Calu3 (cell line): ENCODE measurements around the gene RMND1. TPM values are rescaled to one million over a fixed set of nuclear protein-coding genes. Genes with fewer than 3 reads are reported as not detected.

Experiments
- BruUV-seq: library from RNA; stranded (reverse); fragments of 400-500 nt; replicated peaks from 2 replicates; lab custom pipeline; 2021; lab: Mats Ljungman, UMichigan
- CTCF ChIA-PET: fragments of 300-600 bp; sonication (Branson Sonifier 250); formaldehyde crosslinking; loops from one replicate; lab custom pipeline; 2022; ENCODE audit warnings: antibody characterized with exemption; lab: Charles Lee
- DNase-seq: peaks from one replicate; pipeline ENCODE4 v3.0.0; 2022
- H3K27ac Mint-ChIP-seq: one replicate; pipeline ENCODE4 v1.8.0; 2022; ENCODE audit warnings: mixed read lengths; ENCODE audit not compliant: unreplicated experiment
- H3K27me3 Mint-ChIP-seq: one replicate; pipeline ENCODE4 v1.8.0; 2022; ENCODE audit warnings: mixed read lengths; ENCODE audit not compliant: unreplicated experiment
- H3K36me3 Mint-ChIP-seq: one replicate; pipeline ENCODE4 v1.8.0; 2022; ENCODE audit warnings: mild to moderate bottlenecking, moderate library complexity, mixed read lengths; ENCODE audit not compliant: insufficient read depth, unreplicated experiment
- H3K4me1 Mint-ChIP-seq: one replicate; pipeline ENCODE4 v1.8.0; 2022; ENCODE audit warnings: mild to moderate bottlenecking, low read depth, mixed read lengths; ENCODE audit not compliant: unreplicated experiment
- H3K4me3 Mint-ChIP-seq: one replicate; pipeline ENCODE4 v1.8.0; 2022; ENCODE audit warnings: mild to moderate bottlenecking, low read depth, moderate library complexity, mixed read lengths; ENCODE audit not compliant: unreplicated experiment
- H3K9me3 Mint-ChIP-seq: one replicate; pipeline ENCODE4 v1.8.0; 2022; ENCODE audit warnings: low read depth, mixed read lengths; ENCODE audit not compliant: unreplicated experiment
- intact Hi-C: fragments of 100-400 bp; cut with micrococcal nuclease; formaldehyde crosslinking; loops from one replicate; pipeline ENCODE4 v1.10.0; 2022; ENCODE audit not compliant: unreplicated experiment
- total RNA-seq: library from RNA; stranded (reverse); gene quantifications from 2 replicates; pipeline ENCODE4 v1.2.3, GENCODE V29; 2022
- TF ChIP-seq, protein P1 (sequence below): fragments of 200-600 bp; IDR thresholded peaks from one replicate; pipeline ENCODE4 v1.8.0; 2022; ENCODE audit warnings: antibody characterized with exemption; ENCODE audit not compliant: unreplicated experiment

RMND1 gene
- total RNA-seq, 1 experiment from 2014 or later: 13.2 TPM

DNA sequence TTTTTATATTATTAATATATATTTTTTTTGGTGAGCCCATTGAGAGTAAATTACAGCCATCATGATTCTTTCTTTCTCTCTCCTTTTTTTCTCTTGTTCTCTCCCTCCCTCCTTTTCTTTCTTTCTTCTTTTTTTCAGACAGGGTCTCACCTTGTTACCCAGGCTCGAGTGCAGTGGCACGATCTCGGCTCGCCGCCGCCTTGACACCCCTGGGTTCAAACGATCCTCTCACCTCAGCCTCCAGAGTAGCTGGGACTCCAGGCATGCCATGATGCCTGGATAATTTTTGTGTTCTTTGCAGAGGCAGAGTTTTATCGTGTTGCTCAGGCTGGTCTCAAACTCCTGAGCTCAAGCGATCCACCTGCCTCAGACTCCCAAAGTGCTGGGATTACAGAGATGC, 43.5 kb upstream of the RMND1 start:
- TF ChIP-seq, protein P1, sequence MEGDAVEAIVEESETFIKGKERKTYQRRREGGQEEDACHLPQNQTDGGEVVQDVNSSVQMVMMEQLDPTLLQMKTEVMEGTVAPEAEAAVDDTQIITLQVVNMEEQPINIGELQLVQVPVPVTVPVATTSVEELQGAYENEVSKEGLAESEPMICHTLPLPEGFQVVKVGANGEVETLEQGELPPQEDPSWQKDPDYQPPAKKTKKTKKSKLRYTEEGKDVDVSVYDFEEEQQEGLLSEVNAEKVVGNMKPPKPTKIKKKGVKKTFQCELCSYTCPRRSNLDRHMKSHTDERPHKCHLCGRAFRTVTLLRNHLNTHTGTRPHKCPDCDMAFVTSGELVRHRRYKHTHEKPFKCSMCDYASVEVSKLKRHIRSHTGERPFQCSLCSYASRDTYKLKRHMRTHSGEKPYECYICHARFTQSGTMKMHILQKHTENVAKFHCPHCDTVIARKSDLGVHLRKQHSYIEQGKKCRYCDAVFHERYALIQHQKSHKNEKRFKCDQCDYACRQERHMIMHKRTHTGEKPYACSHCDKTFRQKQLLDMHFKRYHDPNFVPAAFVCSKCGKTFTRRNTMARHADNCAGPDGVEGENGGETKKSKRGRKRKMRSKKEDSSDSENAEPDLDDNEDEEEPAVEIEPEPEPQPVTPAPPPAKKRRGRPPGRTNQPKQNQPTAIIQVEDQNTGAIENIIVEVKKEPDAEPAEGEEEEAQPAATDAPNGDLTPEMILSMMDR: no peak
- H3K36me3 Mint-ChIP-seq: peaks cover 12% of the 10 kb centered on the region
- H3K4me3 Mint-ChIP-seq: peak overlapping the region; percentile 77
- H3K27me3 Mint-ChIP-seq: no peaks in the 10 kb centered on the region
- H3K27ac Mint-ChIP-seq: no peak overlapping the region
- H3K4me1 Mint-ChIP-seq: peaks cover 12% of the 10 kb centered on the region
- CTCF ChIA-PET: no interaction called here
- no TSS peak for BruUV-seq
- no peaks in the 10 kb centered on the region for H3K9me3 Mint-ChIP-seq
- DNase-seq: no peak
- intact Hi-C loops: no loop called here

- no TSS peak for BruUV-seq
- no peaks in the 10 kb centered on the region for H3K27me3 Mint-ChIP-seq
- TF ChIP-seq, protein P1: no peak
Measured at GRCh38 chr6:151494936-151495320, 43.0 kb upstream of the RMND1 start.

GRCh38 chr6:151494235-151494935, 42.5 kb upstream of the RMND1 start:
- no peak overlapping the region for H3K27ac Mint-ChIP-seq
- TF ChIP-seq, protein P1: no peak
- DNase-seq: peak; percentile 10
- H3K36me3 Mint-ChIP-seq: peaks cover 12% of the 10 kb centered on the region
- CTCF ChIA-PET: no interaction called here
- peak overlapping the region; percentile 77 for H3K4me3 Mint-ChIP-seq
- H3K9me3 Mint-ChIP-seq: no peaks in the 10 kb centered on the region
- BruUV-seq: no TSS peak
- H3K27me3 Mint-ChIP-seq: no peaks in the 10 kb centered on the region
- H3K4me1 Mint-ChIP-seq: peaks cover 12% of the 10 kb centered on the region
- intact Hi-C loops: no loop called here

More at GRCh38 chr6:151494936-151495320, 43.0 kb upstream of the RMND1 start:
- Mint-ChIP-seq H3K4me3 (peak overlapping the region; percentile 77), H3K9me3 (no peaks in the 10 kb centered on the region), H3K36me3 (peaks cover 12% of the 10 kb centered on the region), H3K4me1 (peaks cover 12% of the 10 kb centered on the region), H3K27ac (no peak overlapping the region)
- CTCF ChIA-PET: no interaction called here
- intact Hi-C loops: no loop called here
- no peak for DNase-seq

DNA sequence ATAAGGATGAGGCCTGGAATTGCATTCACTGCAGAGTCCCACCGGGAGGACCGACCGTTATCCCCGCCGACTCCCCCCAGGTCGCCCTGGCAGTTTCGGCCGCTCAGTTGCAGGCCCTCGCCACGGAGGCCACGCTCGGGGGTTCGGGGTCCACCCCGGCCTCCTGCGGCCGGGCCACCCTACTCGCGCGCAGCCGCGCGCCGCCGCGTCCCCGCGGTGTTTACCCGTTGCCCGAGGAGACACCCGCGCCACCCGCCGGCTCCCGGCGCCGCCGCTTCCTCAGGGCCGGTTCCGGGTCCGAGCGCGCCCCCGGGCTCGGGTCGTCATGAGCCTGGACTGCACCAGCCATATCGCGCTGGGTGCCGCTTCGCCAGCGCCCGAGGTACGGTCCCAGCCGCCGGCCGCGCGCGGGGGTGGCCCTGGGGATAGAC, 41.9 kb upstream of the RMND1 start, which contains the start of gene CCDC170:
Gene CCDC170 (plus strand): TSS at position 214 of the 431 bp plus-strand sequence. CDS start 112 bp downstream, at position 326.
- Mint-ChIP-seq H3K27me3 (no peaks in the 10 kb centered on the region), H3K36me3 (peaks cover 12% of the 10 kb centered on the region), H3K4me3 (peak within 1 kb of the TSS; percentile 77), H3K27ac (no peak within 1 kb of the TSS), H3K9me3 (no peaks in the 10 kb centered on the region), H3K4me1 (peaks cover 12% of the 10 kb centered on the region)
- no TSS peak for BruUV-seq
- TF ChIP-seq, protein P1: no peak
- peak; percentile 36 for DNase-seq
- CTCF ChIA-PET: no interaction called here
- intact Hi-C loops: no loop called here
